DOHH2 (cell line): ENCODE results near the gene FNDC3B.
"Not testable (repeated sequence)": the region's sequence is repeated elsewhere in the genome, so short reads cannot be mapped to it uniquely, and the experiment has no call there.

ENCODE experiments used
- H3F3A ChIP-seq: fragments of 200-600 bp; sonication (generic), shearing (Covaris generic); 2 replicates; pipeline ENCODE4 v1.6.0; 2016; ENCODE audit warnings: antibody characterized with exemption, mild to moderate bottlenecking; ENCODE audit not compliant: control insufficient read depth, insufficient read depth
- H3K27ac ChIP-seq: fragments of 200-600 bp; sonication (generic); 2 replicates; pipeline ENCODE4 v1.5.1; 2014; ENCODE audit warnings: low read depth, mild to moderate bottlenecking, low read length, moderate library complexity
- H3K27me3 ChIP-seq: fragments of 200-600 bp; sonication (generic); 2 replicates; pipeline ENCODE4 v1.6.1; 2014; ENCODE audit warnings: mild to moderate bottlenecking, low read length, mixed read lengths; ENCODE audit not compliant: control insufficient read depth
- H3K36me3 ChIP-seq: fragments of 200-600 bp; sonication (generic); 2 replicates; pipeline ENCODE4 v1.6.1; 2014; ENCODE audit warnings: mild to moderate bottlenecking, low read length, moderate library complexity, mixed read lengths; ENCODE audit not compliant: control insufficient read depth
- H3K4me1 ChIP-seq: fragments of 200-600 bp; sonication (generic); 2 replicates; pipeline ENCODE4 v1.6.1; 2014; ENCODE audit warnings: mild to moderate bottlenecking, low read length, mixed read lengths; ENCODE audit not compliant: control insufficient read depth
- H3K4me2 ChIP-seq: fragments of 200-600 bp; sonication (generic); 2 replicates; pipeline ENCODE4 v1.6.0; 2014; ENCODE audit warnings: mild to moderate bottlenecking, low read length, moderate library complexity
- H3K4me3 ChIP-seq: fragments of 200-600 bp; sonication (generic); 2 replicates; pipeline ENCODE4 v1.5.1; 2014; ENCODE audit warnings: mild to moderate bottlenecking, low read length, mixed read lengths
- H3K79me2 ChIP-seq: fragments of 200-600 bp; sonication (generic); 2 replicates; pipeline ENCODE4 v1.6.1; 2014; ENCODE audit warnings: mild to moderate bottlenecking, low read length, mixed read lengths; ENCODE audit not compliant: control insufficient read depth
- H3K9me2 ChIP-seq: fragments of 200-600 bp; sonication (generic); replicated peaks from 2 replicates; pipeline ENCODE4 v1.6.1; 2014; ENCODE audit warnings: mild to moderate bottlenecking, low read length, mixed read lengths; ENCODE audit not compliant: control insufficient read depth
- H3K9me3 ChIP-seq: fragments of 200-600 bp; sonication (generic); 2 replicates; pipeline ENCODE4 v1.6.1; 2014; ENCODE audit warnings: antibody characterized with exemption, low read length, mixed read lengths; ENCODE audit not compliant: control insufficient read depth, insufficient read depth
- H4K20me1 ChIP-seq: fragments of 200-600 bp; sonication (generic); 2 replicates; pipeline ENCODE4 v1.6.0; 2014; ENCODE audit warnings: low read depth, mild to moderate bottlenecking, antibody characterized with exemption, low read length, moderate library complexity; ENCODE audit not compliant: control insufficient read depth, insufficient read depth
- EZH2phosphoT487 ChIP-seq: fragments of 200-600 bp; sonication (generic); IDR thresholded peaks from 2 replicates; pipeline ENCODE4 v1.6.1; 2017; ENCODE audit warnings: borderline replicate concordance, mild to moderate bottlenecking, antibody characterized with exemption, low read length, moderate library complexity, mixed read lengths
- TF ChIP-seq, protein P1 (sequence below): fragments of 200-600 bp; sonication (generic); IDR thresholded peaks from one replicate; pipeline ENCODE4 v1.5.1; 2014; ENCODE audit warnings: antibody characterized with exemption, mild to moderate bottlenecking, low read depth, low read length; ENCODE audit not compliant: poor library complexity, severe bottlenecking

The FNDC3B gene

GRCh38 chr3:172039436-172040077 is at the start of gene FNDC3B:
Gene FNDC3B, plus strand, starts transcription at chr3:172039578. Its CDS starts 72,902 bp downstream, at chr3:172112480.
- H3K4me3 ChIP-seq = peak within 1 kb of the TSS; percentile 93
- peaks cover 12% of the 10 kb centered on the region for H3K4me1 ChIP-seq
- no peaks in the 10 kb centered on the region for H3K9me2 ChIP-seq
- no peaks in the 10 kb centered on the region for H3F3A ChIP-seq
- peak within 1 kb of the TSS; percentile 56 for H3K4me2 ChIP-seq
- H3K27me3 ChIP-seq = no peaks in the 10 kb centered on the region
- no peak for TF ChIP-seq EZH2phosphoT487
- TF ChIP-seq, protein P1, sequence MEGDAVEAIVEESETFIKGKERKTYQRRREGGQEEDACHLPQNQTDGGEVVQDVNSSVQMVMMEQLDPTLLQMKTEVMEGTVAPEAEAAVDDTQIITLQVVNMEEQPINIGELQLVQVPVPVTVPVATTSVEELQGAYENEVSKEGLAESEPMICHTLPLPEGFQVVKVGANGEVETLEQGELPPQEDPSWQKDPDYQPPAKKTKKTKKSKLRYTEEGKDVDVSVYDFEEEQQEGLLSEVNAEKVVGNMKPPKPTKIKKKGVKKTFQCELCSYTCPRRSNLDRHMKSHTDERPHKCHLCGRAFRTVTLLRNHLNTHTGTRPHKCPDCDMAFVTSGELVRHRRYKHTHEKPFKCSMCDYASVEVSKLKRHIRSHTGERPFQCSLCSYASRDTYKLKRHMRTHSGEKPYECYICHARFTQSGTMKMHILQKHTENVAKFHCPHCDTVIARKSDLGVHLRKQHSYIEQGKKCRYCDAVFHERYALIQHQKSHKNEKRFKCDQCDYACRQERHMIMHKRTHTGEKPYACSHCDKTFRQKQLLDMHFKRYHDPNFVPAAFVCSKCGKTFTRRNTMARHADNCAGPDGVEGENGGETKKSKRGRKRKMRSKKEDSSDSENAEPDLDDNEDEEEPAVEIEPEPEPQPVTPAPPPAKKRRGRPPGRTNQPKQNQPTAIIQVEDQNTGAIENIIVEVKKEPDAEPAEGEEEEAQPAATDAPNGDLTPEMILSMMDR = no peak
- H3K27ac ChIP-seq = peak within 1 kb of the TSS; percentile 13; the same call in 1 of the 2 replicates
- no peaks in the 10 kb centered on the region for H3K9me3 ChIP-seq
- peaks cover 20% of the 10 kb centered on the region for H3K79me2 ChIP-seq
- no peaks in the 10 kb centered on the region for H3K36me3 ChIP-seq
- no peaks in the 10 kb centered on the region; the same call in 1 of the 2 replicates for H4K20me1 ChIP-seq

GRCh38 chr3:171990239-171990638 is 49.1 kb upstream of the FNDC3B start:
- H3K9me3 ChIP-seq, H3K4me3 ChIP-seq, H3K9me2 ChIP-seq, H4K20me1 ChIP-seq, H3K4me1 ChIP-seq, H3K4me2 ChIP-seq, H3F3A ChIP-seq, H3K79me2 ChIP-seq, H3K27me3 ChIP-seq, H3K27ac ChIP-seq, H3K36me3 ChIP-seq: not testable (repeated sequence)

DNA sequence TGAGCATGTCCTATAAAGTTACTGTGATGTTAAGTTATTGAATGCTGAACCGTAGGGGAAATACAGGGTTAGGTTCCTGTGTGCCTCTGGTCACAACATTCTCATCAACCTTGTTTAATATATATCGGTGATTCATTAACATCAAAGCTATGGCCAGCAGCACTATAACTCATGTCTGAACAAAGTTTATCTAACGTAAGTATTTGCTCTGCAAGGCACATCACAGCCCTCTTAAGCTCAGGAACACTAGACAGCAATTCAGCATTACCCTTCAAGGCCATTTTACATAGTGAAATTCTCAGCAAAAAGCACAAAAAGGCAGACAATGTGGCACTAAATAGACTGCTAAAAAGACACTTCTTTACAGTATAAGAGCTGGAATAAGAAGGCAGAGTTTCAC is 48.2 kb upstream of the FNDC3B start:
- no peaks in the 10 kb centered on the region for H3K36me3 ChIP-seq
- H3K4me3 ChIP-seq = no peak overlapping the region
- no peak overlapping the region for H3K27ac ChIP-seq
- H3K79me2 ChIP-seq = no peaks in the 10 kb centered on the region
- no peaks in the 10 kb centered on the region for H3K4me1 ChIP-seq
- no peaks in the 10 kb centered on the region for H3K27me3 ChIP-seq
- TF ChIP-seq, protein P1 = no peak
- TF ChIP-seq EZH2phosphoT487 = no peak
- H4K20me1 ChIP-seq = no peaks in the 10 kb centered on the region
- no peaks in the 10 kb centered on the region for H3F3A ChIP-seq
- H3K4me2 ChIP-seq = no peak overlapping the region
- H3K9me3 ChIP-seq = no peaks in the 10 kb centered on the region
- no peaks in the 10 kb centered on the region for H3K9me2 ChIP-seq

DNA sequence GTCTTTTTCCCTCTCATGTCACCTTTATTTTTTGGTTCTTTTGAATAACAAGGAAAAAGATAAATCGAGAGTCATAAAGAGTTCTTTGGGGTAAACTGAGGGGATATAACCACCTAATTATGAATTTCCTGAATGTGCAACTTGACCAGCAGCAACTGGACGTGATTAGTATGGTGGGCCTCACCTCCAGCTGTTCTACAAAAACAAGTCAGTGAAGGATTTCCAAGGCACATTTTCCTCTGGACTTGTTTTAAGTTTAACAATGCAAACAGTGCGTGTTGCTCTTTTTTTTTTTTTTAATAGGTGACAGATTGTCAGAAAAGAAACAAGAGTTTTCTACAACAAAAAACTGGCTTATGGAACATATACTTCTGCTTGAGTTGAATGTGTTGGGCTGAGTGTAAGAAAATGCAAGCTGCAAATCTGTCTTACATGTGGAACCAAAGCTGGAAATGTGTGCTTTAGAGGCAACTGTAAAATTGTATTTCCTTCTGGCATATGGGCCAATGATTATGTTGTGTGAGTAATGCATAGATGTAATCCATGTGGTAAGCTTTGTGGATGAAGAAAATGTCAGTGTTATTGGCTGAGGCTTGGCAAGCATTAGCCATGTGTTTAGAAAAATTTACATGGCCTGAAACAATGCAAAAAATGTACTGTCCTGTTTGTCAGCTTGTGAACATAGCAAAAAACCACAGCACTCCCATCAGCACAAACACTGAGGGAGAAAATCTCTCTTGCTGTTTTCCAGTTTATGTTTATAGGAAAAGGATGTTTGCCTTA is 44.5 kb upstream of the FNDC3B start:
- Histone ChIP-seq H4K20me1 (no peaks in the 10 kb centered on the region), H3K9me3 (no peaks in the 10 kb centered on the region), H3K4me3 (no peak overlapping the region), H3K4me1 (no peaks in the 10 kb centered on the region), H3K27me3 (no peaks in the 10 kb centered on the region), H3K79me2 (no peaks in the 10 kb centered on the region), H3K36me3 (no peaks in the 10 kb centered on the region), H3K27ac (no peak overlapping the region), H3K4me2 (no peak overlapping the region), H3K9me2 (no peaks in the 10 kb centered on the region), H3F3A (no peaks in the 10 kb centered on the region)
- TF ChIP-seq, protein P1 = no peak
- TF ChIP-seq EZH2phosphoT487 = no peak
